IMR-90 (cell line): Measurements from ENCODE around the gene TRMT2B. TPM values are rescaled to one million over a fixed set of nuclear protein-coding genes. Genes with fewer than 3 reads are reported as not detected.

Experiments
- ATAC-seq: fragments of 200-7000 bp; cut with Tn5 transposase; 2 replicates; pipeline ENCODE4 v1.9.1; 2020; ENCODE audit warnings: low read depth, mild to moderate bottlenecking, moderate library complexity
- BruUV-seq: library from RNA; stranded (reverse); fragments of 400-500 nt; replicated peaks from 2 replicates; lab custom pipeline; 2021; lab: Mats Ljungman, UMichigan
- CTCF ChIA-PET: fragments of 300-600 bp; formaldehyde crosslinking; extraction: SDS; loops from one replicate; lab custom pipeline; 2021; ENCODE audit warnings: antibody characterized with exemption; lab: Yijun Ruan, JAX
- POLR2A ChIA-PET: fragments of 300-600 bp; sonication (Branson Sonifier 250); formaldehyde crosslinking; loops from one replicate; lab custom pipeline; 2022; ENCODE audit warnings: antibody characterized with exemption; ENCODE audit not compliant: unreplicated experiment; lab: Charles Lee
- DNase-seq: peaks from one replicate; pipeline ENCODE4 v3.0.0; 2013
- H2AFZ ChIP-seq: replicated peaks from 2 replicates; pipeline ENCODE3; 2013; ENCODE audit warnings: low read length, mild to moderate bottlenecking; ENCODE audit not compliant: poor library complexity
- H2AK5ac ChIP-seq: 2 replicates; pipeline ENCODE4 v1.6.1; 2013; ENCODE audit warnings: low read depth, low read length, inconsistent platforms
- H2AK9ac ChIP-seq: replicated peaks from 2 replicates; pipeline ENCODE3; 2013; ENCODE audit warnings: mild to moderate bottlenecking, low read depth, low read length, moderate library complexity; ENCODE audit not compliant: poor library complexity
- H2BK120ac ChIP-seq: 2 replicates; pipeline ENCODE4 v1.6.1; 2013; ENCODE audit warnings: low read depth, low read length, inconsistent platforms
- H2BK15ac ChIP-seq: 3 replicates; pipeline ENCODE4 v1.6.1; 2013; ENCODE audit warnings: low read depth, low read length, inconsistent platforms
- H2BK20ac ChIP-seq: 2 replicates; pipeline ENCODE4 v1.6.1; 2013; ENCODE audit warnings: low read depth, mild to moderate bottlenecking, inconsistent platforms, low read length, moderate library complexity
- H2BK5ac ChIP-seq: 2 replicates; pipeline ENCODE4 v1.6.1; 2013; ENCODE audit warnings: mild to moderate bottlenecking, low read depth, low read length, inconsistent platforms; ENCODE audit not compliant: poor library complexity, severe bottlenecking
- H3K14ac ChIP-seq: replicated peaks from 2 replicates; pipeline ENCODE4 v1.6.1; 2013; ENCODE audit warnings: low read depth, low read length, inconsistent platforms
- H3K18ac ChIP-seq: 2 replicates; pipeline ENCODE4 v1.6.1; 2013; ENCODE audit warnings: low read depth, low read length, control low read depth
- H3K23ac ChIP-seq: 2 replicates; pipeline ENCODE4 v1.6.1; 2013; ENCODE audit warnings: low read depth, low read length, inconsistent platforms
- H3K27ac ChIP-seq: 2 replicates; pipeline ENCODE4 v1.5.1; 2013; ENCODE audit warnings: mild to moderate bottlenecking, control low read depth, low read length; ENCODE audit not compliant: insufficient read depth
- H3K27me3 ChIP-seq: 2 replicates; pipeline ENCODE4 v1.6.1; 2013; ENCODE audit warnings: low read length; ENCODE audit not compliant: control insufficient read depth, insufficient read depth
- H3K36me3 ChIP-seq: 2 replicates; pipeline ENCODE4 v1.6.1; 2013; ENCODE audit warnings: low read length, mixed read lengths; ENCODE audit not compliant: control insufficient read depth, insufficient read depth
- H3K4ac ChIP-seq: 2 replicates; pipeline ENCODE4 v1.6.1; 2013; ENCODE audit warnings: low read depth, low read length, inconsistent platforms
- H3K4me1 ChIP-seq: 2 replicates; pipeline ENCODE4 v1.6.1; 2013; ENCODE audit warnings: low read length, mixed read lengths; ENCODE audit not compliant: control insufficient read depth, insufficient read depth
- H3K4me2 ChIP-seq: 2 replicates; pipeline ENCODE4 v1.6.1; 2013; ENCODE audit warnings: low read depth, mild to moderate bottlenecking, control low read depth, low read length, moderate library complexity
- H3K4me3 ChIP-seq: 2 replicates; pipeline ENCODE4 v1.5.1; 2013; ENCODE audit warnings: low read depth, mild to moderate bottlenecking, control low read depth, low read length, moderate library complexity; ENCODE audit not compliant: insufficient read depth
- H3K56ac ChIP-seq: 2 replicates; pipeline ENCODE4 v1.6.1; 2013; ENCODE audit warnings: low read length, inconsistent platforms; ENCODE audit not compliant: insufficient read depth; ENCODE audit errors: extremely low read depth
- H3K79me1 ChIP-seq, 2 experiments: 2 replicates each; pipeline ENCODE4 v1.6.1; 2013; ENCODE audit warnings: low read length in 2 of 2, inconsistent platforms in 1 of 2, low read depth in 1 of 2
- H3K9ac ChIP-seq: 2 replicates; pipeline ENCODE4 v1.6.1; 2013; ENCODE audit warnings: low read depth, low read length, control low read depth
- H3K9me1 ChIP-seq: 2 replicates; pipeline ENCODE4 v1.6.1; 2013; ENCODE audit warnings: low read length, inconsistent platforms; ENCODE audit not compliant: insufficient read depth
- H3K9me3 ChIP-seq: 2 replicates; pipeline ENCODE4 v1.6.1; 2013; ENCODE audit warnings: low read length; ENCODE audit not compliant: control insufficient read depth, insufficient read depth
- H4K20me1 ChIP-seq: 2 replicates; pipeline ENCODE4 v1.6.1; 2013; ENCODE audit warnings: low read length, inconsistent platforms; ENCODE audit not compliant: insufficient read depth
- H4K5ac ChIP-seq: 2 replicates; pipeline ENCODE4 v1.6.1; 2013; ENCODE audit warnings: mild to moderate bottlenecking, low read depth, low read length, control low read depth
- H4K8ac ChIP-seq, 2 experiments: 2 replicates each; pipeline ENCODE4 v1.6.1; 2013; ENCODE audit warnings: low read depth in 2 of 2, low read length in 2 of 2, control low read depth in 1 of 2, inconsistent platforms in 1 of 2
- H4K91ac ChIP-seq: 2 replicates; pipeline ENCODE4 v1.6.1; 2013; ENCODE audit warnings: low read depth, low read length, inconsistent platforms; ENCODE audit not compliant: insufficient read depth
- BHLHE40 ChIP-seq: fragments of 150-350 bp; IDR thresholded peaks from 2 replicates; pipeline ENCODE4 v1.6.1; 2016; ENCODE audit warnings: mild to moderate bottlenecking, low read depth, low read length
- CEBPB ChIP-seq: IDR thresholded peaks from 2 replicates; pipeline ENCODE4 v1.6.1; 2012; ENCODE audit warnings: low read depth, low read length, improper control_type of control experiment
- MAZ ChIP-seq: IDR thresholded peaks from 2 replicates; pipeline ENCODE4 v1.6.1; 2012; ENCODE audit warnings: low read depth, mild to moderate bottlenecking, low read length, improper control_type of control experiment, moderate library complexity, borderline replicate concordance
- MXI1 ChIP-seq: IDR thresholded peaks from 2 replicates; pipeline ENCODE4 v1.6.1; 2012; ENCODE audit warnings: low read depth, mild to moderate bottlenecking, low read length, moderate library complexity, borderline replicate concordance
- NFE2L2 ChIP-seq: fragments of 150-350 bp; IDR thresholded peaks from 2 replicates; pipeline ENCODE4 v1.6.1; 2016; ENCODE audit warnings: low read depth, mild to moderate bottlenecking, low read length
- RCOR1 ChIP-seq: IDR thresholded peaks from 2 replicates; pipeline ENCODE4 v1.6.1; 2012; ENCODE audit warnings: mild to moderate bottlenecking, low read length, improper control_type of control experiment; ENCODE audit not compliant: insufficient replicate concordance
- dilution Hi-C: fragments of 300-500 bp; cut with HindIII; formaldehyde crosslinking; loops from one replicate; pipeline ENCODE4 v1.14.3; 2018; ENCODE audit warnings: low sequenced_read_pairs; ENCODE audit not compliant: unreplicated experiment
- in situ Hi-C: fragments of 300-500 bp; cut with MboI; formaldehyde crosslinking; loops from 3 replicates; pipeline ENCODE4 v1.14.3; 2019; ENCODE audit warnings: low sequenced_read_pairs, inconsistent platforms, mixed read lengths
- intact Hi-C: fragments of 100-400 bp; cut with micrococcal nuclease; formaldehyde crosslinking; loops from 2 replicates; pipeline ENCODE4 v1.10.0; 2022
- polyA plus RNA-seq, 3 experiments: library from polyadenylated mRNA; depleted of rRNA; stranded (reverse); fragments of >200 nt; gene quantifications; 2 replicates each; pipeline ENCODE4 v1.2.3, GENCODE V29; 2012; ENCODE audit warnings: low replicate concordance in 1 of 3
- total RNA-seq: library from RNA; depleted of rRNA; stranded (reverse); fragments of >200 nt; gene quantifications from 2 replicates; pipeline ENCODE4 v1.2.3, GENCODE V29; 2012
- TF ChIP-seq, protein P1 (sequence below): fragments of 150-350 bp; IDR thresholded peaks from 2 replicates; pipeline ENCODE4 v1.6.1; 2016; ENCODE audit warnings: low read depth, mild to moderate bottlenecking, low read length, moderate library complexity, borderline replicate concordance

TRMT2B gene
- total and polyA plus RNA-seq, 2 of the 4 experiments (the other 2 are of a cell fraction), result 7.7 to 13.4 TPM

DNA sequence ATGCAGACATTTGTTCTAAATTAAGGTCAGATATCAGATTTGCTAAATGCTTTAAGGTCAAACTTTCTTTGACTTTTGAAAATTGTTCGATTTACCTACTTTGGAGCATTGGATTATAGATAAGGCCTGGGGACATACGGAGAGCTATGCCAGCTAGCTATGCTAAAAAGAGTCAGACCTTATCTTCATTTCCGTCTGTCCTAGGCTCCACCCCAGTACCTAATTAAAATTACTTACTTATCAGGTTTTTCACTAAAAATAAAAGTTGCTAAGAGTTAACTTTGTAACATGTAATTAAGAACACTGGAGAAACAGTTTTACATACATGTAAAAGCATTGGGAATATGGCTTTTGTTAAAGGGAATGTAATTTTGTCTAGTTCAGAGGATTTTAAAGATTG is 19.7 kb upstream of the TRMT2B start (continued):
- TF ChIP-seq MAZ (no peak), BHLHE40 (no peak)
- TF ChIP-seq, protein P1, sequence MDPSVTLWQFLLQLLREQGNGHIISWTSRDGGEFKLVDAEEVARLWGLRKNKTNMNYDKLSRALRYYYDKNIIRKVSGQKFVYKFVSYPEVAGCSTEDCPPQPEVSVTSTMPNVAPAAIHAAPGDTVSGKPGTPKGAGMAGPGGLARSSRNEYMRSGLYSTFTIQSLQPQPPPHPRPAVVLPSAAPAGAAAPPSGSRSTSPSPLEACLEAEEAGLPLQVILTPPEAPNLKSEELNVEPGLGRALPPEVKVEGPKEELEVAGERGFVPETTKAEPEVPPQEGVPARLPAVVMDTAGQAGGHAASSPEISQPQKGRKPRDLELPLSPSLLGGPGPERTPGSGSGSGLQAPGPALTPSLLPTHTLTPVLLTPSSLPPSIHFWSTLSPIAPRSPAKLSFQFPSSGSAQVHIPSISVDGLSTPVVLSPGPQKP, result no peak

DNA sequence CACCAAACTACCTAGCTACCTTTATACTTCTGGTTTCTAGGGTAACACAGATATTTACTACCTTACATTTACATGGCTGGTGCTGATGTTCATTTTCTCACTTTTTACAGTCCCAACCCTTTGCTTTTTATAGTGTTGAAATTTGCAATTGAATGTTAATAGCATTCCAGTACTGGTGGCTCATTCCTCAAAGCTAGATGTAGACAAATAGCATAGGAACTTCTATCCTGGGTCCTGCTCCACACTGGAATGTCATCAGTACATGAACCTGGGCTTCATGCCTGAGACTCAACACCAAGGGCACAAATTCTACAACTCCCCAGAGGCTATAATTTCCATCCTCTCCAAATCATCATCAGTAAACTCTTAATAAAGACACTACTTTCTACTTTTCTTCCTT is 10.3 kb upstream of the TRMT2B start:
- Histone ChIP-seq H3K9me1 (no peaks in the 10 kb centered on the region), H3K4me3 (no peak overlapping the region), H3K4ac (no peak overlapping the region; the same call in 1 of the 2 replicates), H4K8ac (no peak overlapping the region), H2BK20ac (no peak overlapping the region), H3K4me1 (no peaks in the 10 kb centered on the region; the same call in 1 of the 2 replicates), H3K14ac (no peak overlapping the region), H3K23ac (no peak overlapping the region), H3K36me3 (no peaks in the 10 kb centered on the region), H4K5ac (peak overlapping the region; percentile 52; the same call in 1 of the 2 replicates), H2AK5ac (no peak overlapping the region), H2BK120ac (no peak overlapping the region), H3K27me3 (no peaks in the 10 kb centered on the region; the same call in 1 of the 2 replicates), H2AK9ac (no peak overlapping the region), H3K27ac (no peak overlapping the region), H3K9ac (no peak overlapping the region), H2BK5ac (no peak overlapping the region), H3K4me2 (peak overlapping the region; percentile 27; the same call in 1 of the 2 replicates), H2BK15ac (no peak overlapping the region), H3K18ac (peak overlapping the region; percentile 54; the same call in 1 of the 2 replicates), H4K91ac (no peak overlapping the region), H4K20me1 (no peaks in the 10 kb centered on the region), H3K79me1 (no peaks in the 10 kb centered on the region), H3K56ac (no peak overlapping the region), H2AFZ (no peak overlapping the region), H3K9me3 (no peaks in the 10 kb centered on the region)
- no TSS peak for BruUV-seq
- POLR2A ChIA-PET, result no interaction called here
- intact Hi-C loops (no loop called here), dilution Hi-C loops (no loop called here), in situ Hi-C loops (no loop called here)
- DNase-seq, result peak; percentile 21
- ATAC-seq, result peak; percentile 77
- CTCF ChIA-PET, result no interaction called here
- TF ChIP-seq MAZ, result no peak
- no peak for TF ChIP-seq NFE2L2
- no peak for TF ChIP-seq CEBPB
- TF ChIP-seq, protein P1, result no peak
- no peak for TF ChIP-seq RCOR1
- TF ChIP-seq MXI1, result no peak
